Hepatocyte (in vitro differentiated cells): Measurements from ENCODE around the gene TMEM121. TPM values are rescaled to one million over a fixed set of nuclear protein-coding genes. Genes with fewer than 3 reads are reported as not detected.

ENCODE experiments used
- DNase-seq: peaks from one replicate; pipeline ENCODE4 v3.0.0-alpha.2; 2016; ENCODE audit warnings: low spot score
- H2AFZ ChIP-seq: fragments of 200-600 bp; sonication (generic); 2 replicates; pipeline ENCODE4 v1.6.0; 2016; ENCODE audit warnings: antibody characterized with exemption, mild to moderate bottlenecking
- H3K27ac ChIP-seq: fragments of 200-600 bp; sonication (generic); 2 replicates; pipeline ENCODE4 v1.5.1; 2016; ENCODE audit warnings: mild to moderate bottlenecking
- H3K27me3 ChIP-seq: fragments of 200-600 bp; sonication (generic); 2 replicates; pipeline ENCODE4 v1.6.1; 2016
- H3K36me3 ChIP-seq: fragments of 200-600 bp; sonication (generic); replicated peaks from 2 replicates; pipeline ENCODE4 v1.5.1; 2016; ENCODE audit warnings: low read depth; ENCODE audit not compliant: insufficient read depth
- H3K4me1 ChIP-seq: fragments of 200-600 bp; sonication (generic); 2 replicates; pipeline ENCODE4 v1.5.1; 2016; ENCODE audit warnings: mild to moderate bottlenecking, moderate library complexity; ENCODE audit not compliant: insufficient read depth
- H3K4me2 ChIP-seq: fragments of 200-600 bp; sonication (generic); 2 replicates; pipeline ENCODE4 v1.6.0; 2016
- H3K4me3 ChIP-seq: fragments of 200-600 bp; sonication (generic); 2 replicates; pipeline ENCODE4 v1.5.1; 2016; ENCODE audit warnings: mild to moderate bottlenecking
- H3K79me2 ChIP-seq: fragments of 200-600 bp; sonication (generic); 2 replicates; pipeline ENCODE4 v1.6.0; 2017; ENCODE audit warnings: mild to moderate bottlenecking
- H3K9me2 ChIP-seq: fragments of 200-600 bp; sonication (generic); replicated peaks from 2 replicates; pipeline ENCODE4 v1.6.0; 2017; ENCODE audit warnings: mild to moderate bottlenecking; ENCODE audit not compliant: insufficient read depth
- H3K9me3 ChIP-seq: fragments of 200-600 bp; sonication (generic); 2 replicates; pipeline ENCODE4 v1.5.1; 2016; ENCODE audit warnings: low read depth, mild to moderate bottlenecking
- H4K20me1 ChIP-seq: fragments of 200-600 bp; sonication (generic); 2 replicates; pipeline ENCODE4 v1.6.0; 2016; ENCODE audit warnings: mild to moderate bottlenecking; ENCODE audit not compliant: insufficient read depth, poor library complexity, severe bottlenecking
- EZH2 ChIP-seq: fragments of 200-600 bp; sonication (generic); IDR thresholded peaks from 2 replicates; pipeline ENCODE4 v1.6.1; 2016; ENCODE audit warnings: antibody characterized with exemption, mild to moderate bottlenecking, borderline replicate concordance
- EZH2phosphoT487 ChIP-seq: fragments of 200-600 bp; sonication (generic); IDR thresholded peaks from one replicate; pipeline ENCODE4 v1.6.1; 2018; ENCODE audit warnings: antibody characterized with exemption, mild to moderate bottlenecking, low read depth, moderate library complexity; ENCODE audit not compliant: unreplicated experiment, severe bottlenecking
- WGBS: methylation state at CpG from one replicate; pipeline ENCODE4 v1.1.6; 2016; ENCODE audit warnings: low lambda C conversion rate; ENCODE audit errors: missing lambda C conversion rate; 5-methylcytosine and 5-hydroxymethylcytosine counted together
- polyA plus RNA-seq: library from polyadenylated mRNA; unstranded; fragments of >200 nt; fragmentation: Nextera tagmentation; extraction: Ambion mirVana; gene quantifications from 2 replicates; pipeline ENCODE4 v1.2.1, GENCODE V29; 2016
- total RNA-seq: library from RNA; depleted of rRNA; stranded (reverse); fragments of >200 nt; gene quantifications from 2 replicates; pipeline ENCODE4 v1.2.3, GENCODE V29; 2014
- TF ChIP-seq, protein P1 (sequence below): fragments of 200-600 bp; sonication (generic); IDR thresholded peaks from 2 replicates; pipeline ENCODE4 v1.5.1; 2016; ENCODE audit warnings: antibody characterized with exemption, mild to moderate bottlenecking; ENCODE audit not compliant: poor library complexity

Gene TMEM121
- total and polyA plus RNA-seq, 2 experiments from 2014 or later = 3.0 to 5.8 TPM

DNA sequence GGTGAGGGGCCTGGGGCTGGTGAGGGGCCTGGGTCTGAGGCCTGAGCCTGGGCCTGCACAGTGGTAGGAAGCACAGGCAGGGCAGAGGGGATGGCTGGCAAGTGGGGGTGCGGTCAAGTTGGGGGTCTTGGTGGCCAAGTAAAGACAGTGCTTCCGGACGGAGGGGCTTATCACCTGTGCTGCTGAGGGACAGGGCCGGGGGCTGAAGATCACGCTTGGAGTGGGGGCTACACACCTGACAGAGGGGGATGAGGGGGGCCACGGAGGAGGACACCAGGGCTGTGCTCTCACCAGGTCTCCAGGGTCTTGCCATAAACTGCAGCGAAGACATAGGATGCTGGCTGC, 23.1 kb upstream of the TMEM121 start:
- Histone ChIP-seq H3K4me2 (no peak overlapping the region), H3K9me3 (no peaks in the 10 kb centered on the region), H3K9me2 (no peaks in the 10 kb centered on the region), H2AFZ (no peak overlapping the region), H3K27ac (no peak overlapping the region), H3K79me2 (no peaks in the 10 kb centered on the region), H3K4me1 (no peaks in the 10 kb centered on the region), H4K20me1 (no peaks in the 10 kb centered on the region), H3K36me3 (no peaks in the 10 kb centered on the region), H3K27me3 (no peaks in the 10 kb centered on the region), H3K4me3 (no peak overlapping the region)
- 85% methylated on average over 4 of the region's 7 CpGs for WGBS
- no peak for DNase-seq
- no peak for TF ChIP-seq EZH2
- TF ChIP-seq, protein P1, sequence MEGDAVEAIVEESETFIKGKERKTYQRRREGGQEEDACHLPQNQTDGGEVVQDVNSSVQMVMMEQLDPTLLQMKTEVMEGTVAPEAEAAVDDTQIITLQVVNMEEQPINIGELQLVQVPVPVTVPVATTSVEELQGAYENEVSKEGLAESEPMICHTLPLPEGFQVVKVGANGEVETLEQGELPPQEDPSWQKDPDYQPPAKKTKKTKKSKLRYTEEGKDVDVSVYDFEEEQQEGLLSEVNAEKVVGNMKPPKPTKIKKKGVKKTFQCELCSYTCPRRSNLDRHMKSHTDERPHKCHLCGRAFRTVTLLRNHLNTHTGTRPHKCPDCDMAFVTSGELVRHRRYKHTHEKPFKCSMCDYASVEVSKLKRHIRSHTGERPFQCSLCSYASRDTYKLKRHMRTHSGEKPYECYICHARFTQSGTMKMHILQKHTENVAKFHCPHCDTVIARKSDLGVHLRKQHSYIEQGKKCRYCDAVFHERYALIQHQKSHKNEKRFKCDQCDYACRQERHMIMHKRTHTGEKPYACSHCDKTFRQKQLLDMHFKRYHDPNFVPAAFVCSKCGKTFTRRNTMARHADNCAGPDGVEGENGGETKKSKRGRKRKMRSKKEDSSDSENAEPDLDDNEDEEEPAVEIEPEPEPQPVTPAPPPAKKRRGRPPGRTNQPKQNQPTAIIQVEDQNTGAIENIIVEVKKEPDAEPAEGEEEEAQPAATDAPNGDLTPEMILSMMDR = no peak
- TF ChIP-seq EZH2phosphoT487 = no peak

DNA sequence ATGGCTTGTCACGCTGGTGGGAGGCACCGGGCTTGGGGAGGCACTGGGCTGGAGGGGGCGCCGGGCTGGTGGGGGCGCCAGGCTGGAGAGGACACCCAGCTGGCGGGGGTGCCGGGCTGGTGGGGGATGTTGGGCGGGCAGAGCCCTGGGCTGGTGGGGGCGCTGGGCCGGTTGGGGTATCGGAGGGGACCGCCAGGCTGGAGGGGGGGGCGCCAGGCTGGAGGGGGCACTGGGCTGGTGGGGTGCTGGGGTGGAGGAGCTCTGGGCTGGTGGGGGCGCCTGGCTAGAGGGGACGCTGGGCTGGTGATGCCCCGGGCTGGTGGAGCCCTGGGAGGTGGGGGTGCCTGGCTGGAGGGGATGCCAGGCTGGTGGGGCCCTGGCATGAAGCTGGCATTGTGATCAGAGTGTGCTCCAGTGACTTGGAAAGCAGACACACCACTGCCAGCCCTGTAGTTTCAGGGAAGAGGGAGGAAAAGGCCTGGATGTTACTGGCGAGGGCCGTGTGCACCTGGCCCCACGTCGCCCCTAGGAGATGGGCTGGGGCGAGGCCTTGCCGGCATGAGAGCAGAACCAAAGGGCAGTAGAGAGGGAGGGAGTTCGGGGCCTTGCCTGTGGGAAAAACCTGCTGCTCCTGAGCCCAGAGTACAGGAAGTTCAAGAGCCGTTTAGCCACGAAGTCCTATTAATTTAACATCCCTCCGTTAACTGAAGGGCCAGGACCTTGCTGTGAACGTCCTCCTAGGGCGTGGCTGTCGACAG, 22.3 kb upstream of the TMEM121 start:
- Histone ChIP-seq H3K4me1 (no peaks in the 10 kb centered on the region), H2AFZ (no peak overlapping the region), H4K20me1 (no peaks in the 10 kb centered on the region), H3K27ac (no peak overlapping the region), H3K9me2 (no peaks in the 10 kb centered on the region), H3K79me2 (no peaks in the 10 kb centered on the region), H3K4me2 (no peak overlapping the region), H3K9me3 (no peaks in the 10 kb centered on the region), H3K4me3 (no peak overlapping the region), H3K36me3 (no peaks in the 10 kb centered on the region), H3K27me3 (no peaks in the 10 kb centered on the region)
- no peak for DNase-seq
- WGBS = 82% methylated on average over 19 of the region's 29 CpGs
- TF ChIP-seq, protein P1 = no peak
- TF ChIP-seq EZH2phosphoT487 (no peak), EZH2 (no peak)

DNA sequence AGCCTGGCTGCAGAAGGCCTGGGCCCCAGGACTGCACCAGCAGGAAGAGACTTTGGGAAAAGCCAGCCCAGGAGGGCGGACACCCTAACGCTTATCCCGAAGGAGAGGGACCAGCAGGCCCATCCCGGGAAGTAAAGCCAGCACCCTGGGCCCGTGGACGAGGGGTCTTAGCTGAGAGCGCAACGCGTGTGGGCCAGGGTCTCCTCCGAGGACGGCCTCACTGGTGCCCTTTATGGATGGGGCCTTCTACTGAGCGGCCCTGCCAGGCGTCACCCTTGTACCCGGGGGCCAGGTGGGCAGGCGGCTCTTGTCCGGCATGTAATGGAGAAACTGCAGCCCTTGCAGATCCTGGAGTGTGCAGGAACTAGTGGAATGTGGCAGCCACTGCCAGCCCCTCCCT, 21.3 kb upstream of the TMEM121 start:
- no peak overlapping the region for H3K27ac ChIP-seq
- no peaks in the 10 kb centered on the region for H3K9me2 ChIP-seq
- no peaks in the 10 kb centered on the region for H3K27me3 ChIP-seq
- WGBS = 92% methylated on average over 16 of the region's 16 CpGs
- H3K36me3 ChIP-seq = no peaks in the 10 kb centered on the region
- no peak for DNase-seq
- H3K4me1 ChIP-seq = no peaks in the 10 kb centered on the region
- H3K9me3 ChIP-seq = no peaks in the 10 kb centered on the region
- H4K20me1 ChIP-seq = no peaks in the 10 kb centered on the region
- H2AFZ ChIP-seq = no peak overlapping the region
- H3K79me2 ChIP-seq = no peaks in the 10 kb centered on the region
- TF ChIP-seq EZH2phosphoT487 (no peak), EZH2 (no peak)
- TF ChIP-seq, protein P1 = no peak
- no peak overlapping the region for H3K4me3 ChIP-seq
- no peak overlapping the region for H3K4me2 ChIP-seq

DNA sequence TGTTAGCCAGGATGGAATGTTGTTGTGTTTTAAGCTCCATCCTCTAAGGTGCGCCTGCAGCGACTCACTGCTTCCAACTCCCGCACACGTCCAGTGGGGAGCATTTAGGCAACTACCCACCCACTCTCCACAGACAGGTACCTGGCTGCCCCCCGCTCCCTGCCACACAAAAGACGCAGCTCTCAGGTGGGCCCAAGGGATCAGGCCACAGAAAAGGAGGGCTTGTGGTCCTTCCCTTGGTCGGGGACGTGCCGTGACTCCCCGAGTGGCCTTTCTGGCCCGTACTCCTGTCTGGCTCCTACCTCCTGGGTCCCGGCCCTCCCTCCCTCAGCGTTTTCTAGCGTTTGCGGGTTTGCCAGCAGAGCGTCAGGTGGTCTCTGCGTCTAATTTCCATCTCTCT, 19.1 kb upstream of the TMEM121 start:
- no peaks in the 10 kb centered on the region for H3K27me3 ChIP-seq
- H3K9me2 ChIP-seq = no peaks in the 10 kb centered on the region
- H3K4me2 ChIP-seq = no peak overlapping the region
- no peaks in the 10 kb centered on the region for H3K36me3 ChIP-seq
- H2AFZ ChIP-seq = no peak overlapping the region
- DNase-seq = no peak
- H3K9me3 ChIP-seq = no peaks in the 10 kb centered on the region
- no peak overlapping the region for H3K27ac ChIP-seq
- H3K79me2 ChIP-seq = no peaks in the 10 kb centered on the region
- H3K4me3 ChIP-seq = no peak overlapping the region
- TF ChIP-seq, protein P1 = no peak
- TF ChIP-seq EZH2 (no peak), EZH2phosphoT487 (no peak)
- 88% methylated on average over 14 of the region's 17 CpGs for WGBS
- H3K4me1 ChIP-seq = no peaks in the 10 kb centered on the region
- H4K20me1 ChIP-seq = no peaks in the 10 kb centered on the region
